SK-N-SH (cell line): ENCODE data around the gene EEFSEC. TPM values are rescaled to one million over a fixed set of nuclear protein-coding genes. Genes with fewer than 3 reads are reported as not detected.

Experiments used
- CTCF ChIA-PET: fragments of 300-600, 350-600 bp; formaldehyde crosslinking; extraction: SDS; loops from one replicate; lab custom pipeline; 2021; lab: Yijun Ruan, JAX
- POLR2A ChIA-PET: fragments of 350-600 bp; sonication (Branson Sonifier 250); formaldehyde crosslinking; extraction: SDS; loops from one replicate; lab custom pipeline; 2020; ENCODE audit warnings: antibody characterized with exemption, inconsistent platforms; lab: Yijun Ruan, JAX
- DNase-seq: peaks from one replicate; pipeline ENCODE4 v3.0.0; 2012
- H2AFZ ChIP-seq: fragments of 200-600 bp; sonication (generic); 2 replicates; pipeline ENCODE4 v1.8.1; 2016; ENCODE audit warnings: antibody characterized with exemption, mild to moderate bottlenecking, low read depth
- H3F3A ChIP-seq: fragments of 200-600 bp; sonication (generic); replicated peaks from 2 replicates; pipeline ENCODE3; 2016; ENCODE audit warnings: antibody characterized with exemption, mild to moderate bottlenecking; ENCODE audit not compliant: insufficient read depth
- H3K27ac ChIP-seq, 2 experiments: fragments of 200-500 bp in 1 of 2; fragments of 200-600 bp in 1 of 2; sonication (Bioruptor generic) in 1 of 2; sonication (generic), shearing (Covaris generic) in 1 of 2; 2 replicates each; pipeline versions ENCODE4 v1.5.1 to v1.6.1; 2014 to 2016; ENCODE audit warnings: low read depth in 2 of 2, inconsistent platforms in 1 of 2, low read length in 1 of 2, mild to moderate bottlenecking in 1 of 2, mixed read lengths in 1 of 2
- H3K27me3 ChIP-seq: fragments of 200-600 bp; sonication (generic), shearing (Covaris generic); 2 replicates; pipeline ENCODE4 v1.6.1; 2016; ENCODE audit warnings: mixed run types; ENCODE audit not compliant: insufficient read depth
- H3K36me3 ChIP-seq, 2 experiments: fragments of 200-500 bp in 1 of 2; fragments of 200-600 bp in 1 of 2; sonication (Bioruptor generic) in 1 of 2; sonication (generic) in 1 of 2; replicated peaks in 1 of 2; 2 replicates each; pipeline versions ENCODE3 to v1.5.1; 2014 to 2016; ENCODE audit warnings: low read length in 1 of 2, mild to moderate bottlenecking in 1 of 2; ENCODE audit not compliant: insufficient read depth in 2 of 2, control insufficient read depth in 1 of 2
- H3K4me1 ChIP-seq, 2 experiments: fragments of 200-500 bp in 1 of 2; fragments of 200-600 bp in 1 of 2; sonication (Bioruptor generic) in 1 of 2; sonication (generic), shearing (Covaris generic) in 1 of 2; 2 replicates each; pipeline versions ENCODE4 v1.5.1 to v1.6.1; 2014 to 2016; ENCODE audit warnings: low read depth in 1 of 2, low read length in 1 of 2, mixed run types in 1 of 2; ENCODE audit not compliant: insufficient read depth in 2 of 2, control insufficient read depth in 1 of 2
- H3K4me2 ChIP-seq: fragments of 200-600 bp; sonication (generic), shearing (Covaris generic); 2 replicates; pipeline ENCODE4 v1.6.1; 2017; ENCODE audit warnings: mixed run types
- H3K4me3 ChIP-seq, 2 experiments: fragments of 200-500 bp in 1 of 2; fragments of 200-600 bp in 1 of 2; sonication (Bioruptor generic) in 1 of 2; sonication (generic), shearing (Covaris generic) in 1 of 2; 2 replicates each; pipeline versions ENCODE4 v1.5.1 to v1.8.1; 2014 to 2016; ENCODE audit warnings: low read depth in 2 of 2, inconsistent platforms in 1 of 2, low read length in 1 of 2, mild to moderate bottlenecking in 1 of 2, mixed read lengths in 1 of 2, moderate library complexity in 1 of 2
- H3K79me2 ChIP-seq: fragments of 200-600 bp; sonication (generic); 2 replicates; pipeline ENCODE4 v1.8.1; 2017; ENCODE audit warnings: mild to moderate bottlenecking; ENCODE audit not compliant: insufficient read depth
- H3K9ac ChIP-seq: fragments of 200-600 bp; sonication (generic); 2 replicates; pipeline ENCODE4 v1.6.1; 2017; ENCODE audit warnings: mixed run types
- H3K9me2 ChIP-seq: fragments of 200-600 bp; sonication (generic); 2 replicates; pipeline ENCODE4 v1.6.1; 2017; ENCODE audit warnings: mixed run types
- H3K9me3 ChIP-seq: fragments of 200-600 bp; sonication (generic); 2 replicates; pipeline ENCODE4 v1.6.1; 2017; ENCODE audit warnings: mixed run types, mild to moderate bottlenecking, moderate library complexity
- H4K20me1 ChIP-seq: fragments of 200-600 bp; sonication (generic); 2 replicates; pipeline ENCODE4 v1.6.1; 2017; ENCODE audit warnings: mild to moderate bottlenecking, mixed run types; ENCODE audit not compliant: insufficient read depth
- CHD2 ChIP-seq: fragments of 150-350 bp; IDR thresholded peaks from 2 replicates; pipeline ENCODE4 v1.6.1; 2018; ENCODE audit warnings: low read length; ENCODE audit not compliant: partially characterized antibody
- EZH2phosphoT487 ChIP-seq: fragments of 200-600 bp; sonication (generic); IDR thresholded peaks from 2 replicates; pipeline ENCODE4 v1.6.1; 2017; ENCODE audit warnings: low read depth, mixed run types, mild to moderate bottlenecking, antibody characterized with exemption, moderate library complexity, borderline replicate concordance
- FOXJ3 ChIP-seq: sonication (generic); formaldehyde crosslinking; IDR thresholded peaks from 2 replicates; pipeline ENCODE4 v1.5.1; 2020; ENCODE audit warnings: mild to moderate bottlenecking, missing genetic modification reagents
- FOXM1 ChIP-seq: IDR thresholded peaks from 2 replicates; pipeline ENCODE4 v1.4.0; 2012; ENCODE audit warnings: low read depth, mild to moderate bottlenecking
- GABPA ChIP-seq: IDR thresholded peaks from 2 replicates; pipeline ENCODE4 v1.4.0; 2012; ENCODE audit warnings: low read depth, mild to moderate bottlenecking
- GATA2 ChIP-seq: sonication (generic); formaldehyde crosslinking; IDR thresholded peaks from 2 replicates; pipeline ENCODE4 v1.5.0; 2020; ENCODE audit warnings: mild to moderate bottlenecking, missing genetic modification reagents
- JUND ChIP-seq: IDR thresholded peaks from 2 replicates; pipeline ENCODE4 v1.4.0; 2012
- MAX ChIP-seq: IDR thresholded peaks from 2 replicates; pipeline ENCODE4 v1.4.0; 2012; ENCODE audit warnings: low read depth
- MEF2A ChIP-seq: IDR thresholded peaks from 2 replicates; pipeline ENCODE4 v1.4.0; 2012; ENCODE audit warnings: low read depth, borderline replicate concordance
- NFIC ChIP-seq: IDR thresholded peaks from 2 replicates; pipeline ENCODE4 v1.4.0; 2012; ENCODE audit warnings: borderline replicate concordance
- NRF1 ChIP-seq: IDR thresholded peaks from 2 replicates; pipeline ENCODE4 v1.6.1; 2012; ENCODE audit warnings: low read depth, mild to moderate bottlenecking, low read length
- POLR2AphosphoS5 ChIP-seq: IDR thresholded peaks from 2 replicates; pipeline ENCODE4 v1.6.1; 2012; ENCODE audit warnings: low read depth, low read length
- RAD21 ChIP-seq: IDR thresholded peaks from 2 replicates; pipeline ENCODE4 v1.6.1; 2012; ENCODE audit warnings: mild to moderate bottlenecking, low read length
- RXRA ChIP-seq: IDR thresholded peaks from 2 replicates; pipeline ENCODE4 v1.4.0; 2012; ENCODE audit warnings: low read depth, mild to moderate bottlenecking, borderline replicate concordance
- SMC3 ChIP-seq: IDR thresholded peaks from 2 replicates; pipeline ENCODE4 v1.6.1; 2012; ENCODE audit warnings: low read depth, low read length, improper control_type of control experiment
- TAF1 ChIP-seq: IDR thresholded peaks from 2 replicates; pipeline ENCODE4 v1.6.1; 2012; ENCODE audit warnings: low read depth, mild to moderate bottlenecking, low read length, moderate library complexity, borderline replicate concordance
- ZBTB33 ChIP-seq: IDR thresholded peaks from 2 replicates; pipeline ENCODE4 v1.4.0; 2012; ENCODE audit warnings: low read depth, borderline replicate concordance
- WGBS: methylation state at CpG from one replicate; pipeline ENCODE4 v1.1.6; 2017; ENCODE audit warnings: low lambda C conversion rate; 5-methylcytosine and 5-hydroxymethylcytosine counted together
- polyA plus RNA-seq, 3 experiments: library from polyadenylated mRNA; depleted of rRNA; stranded (reverse); fragments of >200 nt; gene quantifications; 2 replicates each; pipeline ENCODE4 v1.2.3, GENCODE V29; 2012
- TF ChIP-seq, protein P1 (sequence below): fragments of 150-350 bp; IDR thresholded peaks from 2 replicates; pipeline ENCODE4 v1.6.1; 2016; ENCODE audit warnings: mild to moderate bottlenecking, low read depth, low read length

EEFSEC gene
- polyA plus RNA-seq, 1 of the 3 experiments (the other 2 are of a cell fraction), result 12.4 TPM

DNA sequence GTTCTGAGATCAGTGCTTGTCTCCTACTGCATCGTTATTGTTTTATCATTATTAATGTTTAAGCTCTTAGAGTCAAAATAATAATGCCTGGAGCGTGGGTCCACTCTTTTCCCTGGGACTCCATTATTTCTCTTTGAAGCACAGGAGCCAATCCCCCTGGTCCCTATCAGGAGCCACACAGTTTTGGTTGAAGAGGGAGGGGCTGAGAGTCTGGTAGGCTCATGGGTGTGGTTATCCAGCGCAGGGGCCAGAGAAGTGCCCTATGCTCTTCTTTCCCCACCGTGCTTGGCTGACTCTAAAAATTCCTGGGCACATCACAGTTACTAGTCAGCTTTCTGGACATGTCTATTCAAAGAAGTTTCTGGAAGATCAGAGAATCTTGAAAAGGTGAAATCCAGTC, 191.9 kb downstream of the EEFSEC start:
- Histone ChIP-seq H3K4me3 (no peak overlapping the region), H3K36me3 (no peaks in the 10 kb centered on the region), H2AFZ (no peak overlapping the region), H3K9ac (no peak overlapping the region), H3K27me3 (no peaks in the 10 kb centered on the region), H3K4me1 (peaks cover 10 to 29% of the 10 kb centered on the region in 2 experiments), H3K4me2 (no peak overlapping the region), H3K9me3 (no peaks in the 10 kb centered on the region), H3K9me2 (no peaks in the 10 kb centered on the region), H3F3A (peaks cover 10% of the 10 kb centered on the region), H3K79me2 (no peaks in the 10 kb centered on the region), H3K27ac (peak overlapping the region in 1 of 2 experiments; percentile 62; a peak in 1 of 4 replicates), H4K20me1 (no peaks in the 10 kb centered on the region)
- ChIA-PET CTCF (interaction anchor here (1.1 to 1.5 kb wide), 4 partner anchors 12 to 239 kb away, joined by 3 to 5 read pairs (median 4); no protein-coding TSS in a partner anchor), POLR2A (no interaction called here)
- no peak for DNase-seq
- TF ChIP-seq GATA2 (CRISPR knock-in tag) (no peak), POLR2AphosphoS5 (no peak), GABPA (no peak), TAF1 (no peak), MEF2A (no peak), MAX (no peak), NRF1 (no peak), ZBTB33 (no peak), EZH2phosphoT487 (no peak), JUND (no peak), CHD2 (no peak), RAD21 (no peak), RXRA (no peak), SMC3 (no peak), FOXJ3 (CRISPR knock-in tag) (no peak), FOXM1 (no peak), NFIC (no peak)
- TF ChIP-seq, protein P1, sequence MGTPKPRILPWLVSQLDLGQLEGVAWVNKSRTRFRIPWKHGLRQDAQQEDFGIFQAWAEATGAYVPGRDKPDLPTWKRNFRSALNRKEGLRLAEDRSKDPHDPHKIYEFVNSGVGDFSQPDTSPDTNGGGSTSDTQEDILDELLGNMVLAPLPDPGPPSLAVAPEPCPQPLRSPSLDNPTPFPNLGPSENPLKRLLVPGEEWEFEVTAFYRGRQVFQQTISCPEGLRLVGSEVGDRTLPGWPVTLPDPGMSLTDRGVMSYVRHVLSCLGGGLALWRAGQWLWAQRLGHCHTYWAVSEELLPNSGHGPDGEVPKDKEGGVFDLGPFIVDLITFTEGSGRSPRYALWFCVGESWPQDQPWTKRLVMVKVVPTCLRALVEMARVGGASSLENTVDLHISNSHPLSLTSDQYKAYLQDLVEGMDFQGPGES, result no peak
- 99% methylated on average over 4 of the region's 4 CpGs for WGBS
